A673 (cell line): Measurements from ENCODE around the gene HBQ1. TPM values are rescaled to one million over a fixed set of nuclear protein-coding genes. Genes with fewer than 3 reads are reported as not detected.

Experiments
- BruUV-seq: library from RNA; stranded (reverse); fragments of 400-500 nt; replicated peaks from 2 replicates; lab custom pipeline; 2021; lab: Mats Ljungman, UMichigan
- CTCF ChIA-PET: fragments of 300-600 bp; sonication (Branson Sonifier 250); formaldehyde crosslinking; loops from one replicate; lab custom pipeline; 2022; ENCODE audit warnings: antibody characterized with exemption; lab: Charles Lee
- POLR2A ChIA-PET: fragments of 300-600 bp; sonication (Branson Sonifier 250); formaldehyde crosslinking; loops from one replicate; lab custom pipeline; 2022; ENCODE audit warnings: antibody characterized with exemption; ENCODE audit not compliant: low non-redundant PET; lab: Charles Lee
- DNase-seq: peaks from one replicate; pipeline ENCODE4 v3.0.0-alpha.2; 2015; ENCODE audit warnings: low spot score
- H3K27ac ChIP-seq: fragments of 200-600 bp; sonication (generic); 2 replicates; pipeline ENCODE4 v1.5.1; 2016; ENCODE audit warnings: mixed run types, low read depth, mild to moderate bottlenecking, mixed read lengths, antibody characterized with exemption, low read length; ENCODE audit not compliant: poor library complexity, severe bottlenecking
- H3K27me3 ChIP-seq: fragments of 200-600 bp; sonication (generic); replicated peaks from 2 replicates; pipeline ENCODE4 v1.6.1; 2017; ENCODE audit warnings: mixed run types, low read depth, mild to moderate bottlenecking, mixed read lengths, antibody characterized with exemption, low read length; ENCODE audit not compliant: insufficient read depth, poor library complexity
- H3K36me3 ChIP-seq: fragments of 200-600 bp; sonication (generic); 2 replicates; pipeline ENCODE4 v1.6.1; 2016; ENCODE audit warnings: mixed run types, mild to moderate bottlenecking, mixed read lengths, antibody characterized with exemption, low read length; ENCODE audit not compliant: insufficient read depth, poor library complexity, severe bottlenecking
- H3K4me1 ChIP-seq: fragments of 200-600 bp; sonication (generic); 2 replicates; pipeline ENCODE4 v1.6.1; 2017; ENCODE audit warnings: mixed run types, mild to moderate bottlenecking, mixed read lengths, antibody characterized with exemption, low read length; ENCODE audit not compliant: insufficient read depth, poor library complexity, severe bottlenecking
- H3K4me3 ChIP-seq: fragments of 200-600 bp; sonication (generic); 2 replicates; pipeline ENCODE4 v1.5.1; 2016; ENCODE audit warnings: low read depth, mixed run types, mild to moderate bottlenecking, mixed read lengths, low read length; ENCODE audit not compliant: poor library complexity, severe bottlenecking
- H3K9me3 ChIP-seq: fragments of 200-600 bp; sonication (generic); 2 replicates; pipeline ENCODE4 v1.6.1; 2016; ENCODE audit warnings: mixed run types, low read depth, mild to moderate bottlenecking, mixed read lengths, antibody characterized with exemption, low read length; ENCODE audit not compliant: poor library complexity, severe bottlenecking
- EZH2 ChIP-seq: fragments of 200-600 bp; sonication (generic); IDR thresholded peaks from 2 replicates; pipeline ENCODE4 v1.6.1; 2017; ENCODE audit warnings: borderline replicate concordance, low read depth, mild to moderate bottlenecking, mixed read lengths, antibody characterized with exemption, low read length; ENCODE audit not compliant: poor library complexity, severe bottlenecking
- intact Hi-C: fragments of 100-400 bp; cut with micrococcal nuclease; formaldehyde crosslinking; loops from one replicate; pipeline ENCODE4 v1.10.0; 2022; ENCODE audit not compliant: unreplicated experiment
- total RNA-seq: library from RNA; stranded (reverse); gene quantifications from 2 replicates; pipeline ENCODE4 v1.2.3, GENCODE V29; 2021
- TF ChIP-seq, protein P1 (sequence below): fragments of 300-800, 200-600 bp; sonication (generic); conservative IDR thresholded peaks from 2 replicates; pipeline ENCODE4 v1.5.1; 2017; ENCODE audit warnings: low read depth, mild to moderate bottlenecking, antibody characterized with exemption, low read length, moderate library complexity, mixed read lengths

The HBQ1 gene
- total RNA-seq, 1 experiment from 2014 or later = 1.2 TPM

DNA sequence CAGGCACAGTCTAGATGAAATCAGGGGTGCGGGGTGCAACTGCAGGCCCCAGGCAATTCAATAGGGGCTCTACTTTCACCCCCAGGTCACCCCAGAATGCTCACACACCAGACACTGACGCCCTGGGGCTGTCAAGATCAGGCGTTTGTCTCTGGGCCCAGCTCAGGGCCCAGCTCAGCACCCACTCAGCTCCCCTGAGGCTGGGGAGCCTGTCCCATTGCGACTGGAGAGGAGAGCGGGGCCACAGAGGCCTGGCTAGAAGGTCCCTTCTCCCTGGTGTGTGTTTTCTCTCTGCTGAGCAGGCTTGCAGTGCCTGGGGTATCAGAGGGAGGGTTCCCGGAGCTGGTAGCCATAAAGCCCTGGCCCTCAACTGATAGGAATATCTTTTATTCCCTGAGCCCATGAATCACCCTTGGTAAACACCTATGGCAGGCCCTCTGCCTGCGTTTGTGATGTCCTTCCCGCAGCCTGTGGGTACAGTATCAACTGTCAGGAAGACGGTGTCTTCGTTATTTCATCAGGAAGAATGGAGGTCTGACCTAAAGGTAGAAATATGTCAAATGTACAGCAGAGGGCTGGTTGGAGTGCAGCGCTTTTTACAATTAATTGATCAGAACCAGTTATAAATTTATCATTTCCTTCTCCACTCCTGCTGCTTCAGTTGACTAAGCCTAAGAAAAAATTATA is 2.1 kb upstream of the HBQ1 start:
- ChIA-PET CTCF (no interaction called here), POLR2A (interaction anchor here (0.6 kb wide), 1 partner anchor 30 kb away, joined by 4 read pairs; no protein-coding TSS in a partner anchor)
- intact Hi-C loops = no loop called here
- no peak for DNase-seq
- Histone ChIP-seq H3K4me3 (no peak overlapping the region), H3K36me3 (no peaks in the 10 kb centered on the region), H3K9me3 (no peaks in the 10 kb centered on the region), H3K27me3 (peaks cover 13% of the 10 kb centered on the region), H3K27ac (no peak overlapping the region), H3K4me1 (peaks cover 33% of the 10 kb centered on the region)
- no TSS peak for BruUV-seq
- no peak for TF ChIP-seq EZH2
- TF ChIP-seq, protein P1, sequence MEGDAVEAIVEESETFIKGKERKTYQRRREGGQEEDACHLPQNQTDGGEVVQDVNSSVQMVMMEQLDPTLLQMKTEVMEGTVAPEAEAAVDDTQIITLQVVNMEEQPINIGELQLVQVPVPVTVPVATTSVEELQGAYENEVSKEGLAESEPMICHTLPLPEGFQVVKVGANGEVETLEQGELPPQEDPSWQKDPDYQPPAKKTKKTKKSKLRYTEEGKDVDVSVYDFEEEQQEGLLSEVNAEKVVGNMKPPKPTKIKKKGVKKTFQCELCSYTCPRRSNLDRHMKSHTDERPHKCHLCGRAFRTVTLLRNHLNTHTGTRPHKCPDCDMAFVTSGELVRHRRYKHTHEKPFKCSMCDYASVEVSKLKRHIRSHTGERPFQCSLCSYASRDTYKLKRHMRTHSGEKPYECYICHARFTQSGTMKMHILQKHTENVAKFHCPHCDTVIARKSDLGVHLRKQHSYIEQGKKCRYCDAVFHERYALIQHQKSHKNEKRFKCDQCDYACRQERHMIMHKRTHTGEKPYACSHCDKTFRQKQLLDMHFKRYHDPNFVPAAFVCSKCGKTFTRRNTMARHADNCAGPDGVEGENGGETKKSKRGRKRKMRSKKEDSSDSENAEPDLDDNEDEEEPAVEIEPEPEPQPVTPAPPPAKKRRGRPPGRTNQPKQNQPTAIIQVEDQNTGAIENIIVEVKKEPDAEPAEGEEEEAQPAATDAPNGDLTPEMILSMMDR = no peak

DNA sequence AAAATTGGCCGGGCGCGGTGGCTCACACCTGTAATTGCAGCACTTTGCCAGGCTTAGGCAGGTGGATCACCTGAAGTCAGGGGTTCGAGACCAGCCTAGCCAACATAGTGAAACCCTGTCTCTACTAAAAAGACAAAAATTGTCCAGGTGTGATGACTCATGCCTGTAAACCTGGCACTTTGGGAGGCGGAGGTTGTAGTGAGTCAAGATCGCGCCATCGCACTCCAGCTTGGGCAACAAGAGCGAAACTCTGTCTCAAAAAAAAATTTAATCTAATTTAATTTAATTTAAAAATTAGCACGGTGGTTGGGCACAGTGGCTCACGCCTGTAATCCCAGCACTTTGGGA is 1.6 kb upstream of the HBQ1 start:
- Histone ChIP-seq H3K4me3 (no peak overlapping the region), H3K9me3 (no peaks in the 10 kb centered on the region), H3K36me3 (no peaks in the 10 kb centered on the region), H3K27me3 (peaks cover 13% of the 10 kb centered on the region), H3K27ac (no peak overlapping the region), H3K4me1 (peaks cover 33% of the 10 kb centered on the region)
- ChIA-PET POLR2A (no interaction called here), CTCF (no interaction called here)
- intact Hi-C loops = no loop called here
- TF ChIP-seq, protein P1 = no peak
- no peak for TF ChIP-seq EZH2
- BruUV-seq = no TSS peak
- DNase-seq = no peak

GRCh38 chr16:179211-180092 is 807 bp upstream of the HBQ1 start:
- Histone ChIP-seq H3K27me3 (peaks cover 13% of the 10 kb centered on the region), H3K4me1 (peaks cover 30% of the 10 kb centered on the region), H3K4me3 (no peak overlapping the region), H3K9me3 (no peaks in the 10 kb centered on the region), H3K36me3 (no peaks in the 10 kb centered on the region), H3K27ac (no peak overlapping the region)
- no peak for DNase-seq
- ChIA-PET CTCF (interaction anchor here (1.3 kb wide), 1 partner anchor 72 kb away, joined by 10 read pairs; no protein-coding TSS in a partner anchor), POLR2A (no interaction called here)
- no TSS peak for BruUV-seq
- no peak for TF ChIP-seq EZH2
- TF ChIP-seq, protein P1 = no peak
- intact Hi-C loops = loop anchor here (2.0 kb wide), 1 partner anchor 63 kb away; no protein-coding TSS in a partner anchor
